PC-3 (cell line): ENCODE data around the gene MAB21L4. TPM values are rescaled to one million over a fixed set of nuclear protein-coding genes. Genes with fewer than 3 reads are reported as not detected.

Experiments used
- ATAC-seq: fragments of 200-7000 bp; cut with Tn5 transposase; 2 replicates; pipeline ENCODE4 v1.9.1; 2020; ENCODE audit warnings: mild to moderate bottlenecking, moderate library complexity
- BruUV-seq: library from RNA; stranded (reverse); fragments of 400-500 nt; replicated peaks from 2 replicates; lab custom pipeline; 2021; lab: Mats Ljungman, UMichigan
- CTCF ChIA-PET: fragments of 300-600 bp; sonication (Branson Sonifier 250); formaldehyde crosslinking; loops from one replicate; lab custom pipeline; 2022; ENCODE audit warnings: antibody characterized with exemption; lab: Charles Lee
- POLR2A ChIA-PET: fragments of 300-600 bp; sonication (Branson Sonifier 250); formaldehyde crosslinking; loops from one replicate; lab custom pipeline; 2022; ENCODE audit warnings: antibody characterized with exemption; ENCODE audit not compliant: unreplicated experiment; lab: Charles Lee
- DNase-seq: peaks from one replicate; pipeline ENCODE4 v3.0.0-alpha.2; 2015
- H2AFZ ChIP-seq: fragments of 300-600 bp; sonication (generic); 2 replicates; pipeline ENCODE4 v1.6.0; 2016; ENCODE audit warnings: antibody characterized with exemption, low read length
- H3F3A ChIP-seq: fragments of 300-600 bp; sonication (generic); one replicate; pipeline ENCODE4 v1.6.0; 2017; ENCODE audit warnings: antibody characterized with exemption, low read length, control low read depth, mild to moderate bottlenecking; ENCODE audit not compliant: unreplicated experiment
- H3K27ac ChIP-seq: fragments of 300-600 bp; sonication (generic); 2 replicates; pipeline ENCODE4 v1.5.1; 2016; ENCODE audit warnings: mild to moderate bottlenecking, low read length
- H3K27me3 ChIP-seq: fragments of 300-600 bp; sonication (generic); 2 replicates; pipeline ENCODE4 v1.6.1; 2016; ENCODE audit warnings: low read length, mixed read lengths
- H3K36me3 ChIP-seq: fragments of 300-600 bp; sonication (generic); 2 replicates; pipeline ENCODE4 v1.6.1; 2016; ENCODE audit warnings: low read depth, mixed run types, low read length, mixed read lengths
- H3K4me1 ChIP-seq: fragments of 300-600 bp; sonication (generic); 2 replicates; pipeline ENCODE4 v1.5.1; 2016; ENCODE audit warnings: low read length; ENCODE audit not compliant: insufficient read depth
- H3K4me2 ChIP-seq: fragments of 300-600 bp; sonication (generic); 2 replicates; pipeline ENCODE4 v1.6.0; 2016; ENCODE audit warnings: low read length
- H3K4me3 ChIP-seq: fragments of 300-600 bp; sonication (generic); 2 replicates; pipeline ENCODE4 v1.5.1; 2016; ENCODE audit warnings: mild to moderate bottlenecking, low read length, mixed read lengths
- H3K79me2 ChIP-seq: fragments of 300-600 bp; sonication (generic); 2 replicates; pipeline ENCODE4 v1.6.1; 2017; ENCODE audit warnings: low read length, mixed read lengths
- H3K9ac ChIP-seq: fragments of 300-600 bp; sonication (generic); 2 replicates; pipeline ENCODE4 v1.6.0; 2016; ENCODE audit warnings: mild to moderate bottlenecking, low read length
- H3K9me2 ChIP-seq: fragments of 300-600 bp; sonication (generic); replicated peaks from 2 replicates; pipeline ENCODE4 v1.6.1; 2016; ENCODE audit warnings: mixed run types, low read length, mixed read lengths
- H3K9me3 ChIP-seq: fragments of 300-600 bp; sonication (generic); 2 replicates; pipeline ENCODE4 v1.6.1; 2016; ENCODE audit warnings: low read length, mixed read lengths
- H4K20me1 ChIP-seq: fragments of 300-600 bp; sonication (generic); 2 replicates; pipeline ENCODE4 v1.6.1; 2016; ENCODE audit warnings: low read length, mixed read lengths
- CTCF ChIP-seq: fragments of 300-600 bp; sonication (generic); conservative IDR thresholded peaks from 2 replicates; pipeline ENCODE4 v1.5.1; 2017; ENCODE audit warnings: antibody characterized with exemption, low read depth, mild to moderate bottlenecking, low read length
- EZH2 ChIP-seq: fragments of 300-600 bp; sonication (generic); IDR thresholded peaks from one replicate; pipeline ENCODE4 v1.6.1; 2017; ENCODE audit warnings: antibody characterized with exemption, mild to moderate bottlenecking, low read length; ENCODE audit not compliant: unreplicated experiment
- EZH2phosphoT487 ChIP-seq: fragments of 300-600 bp; sonication (generic); IDR thresholded peaks from 2 replicates; pipeline ENCODE4 v1.6.1; 2018; ENCODE audit warnings: mild to moderate bottlenecking, antibody characterized with exemption, low read length, borderline replicate concordance
- intact Hi-C: fragments of 100-400 bp; cut with micrococcal nuclease; formaldehyde crosslinking; loops from 2 replicates; pipeline ENCODE4 v1.9.0; 2023
- total RNA-seq: library from RNA; depleted of rRNA; stranded (reverse); fragments of >200 nt; gene quantifications from 2 replicates; pipeline ENCODE4 v1.2.3, GENCODE V29; 2014

The MAB21L4 gene
- total RNA-seq, 1 experiment from 2014 or later: 1.0 TPM

GRCh38 chr2:240851078-240851991, 44.6 kb downstream of the MAB21L4 start:
- ATAC-seq: peak; percentile 99
- H3K27me3 ChIP-seq: no peaks in the 10 kb centered on the region
- TF ChIP-seq CTCF (peak; percentile 89), EZH2 (no peak)
- no peak overlapping the region for H3K9ac ChIP-seq
- H4K20me1 ChIP-seq: no peaks in the 10 kb centered on the region
- no peaks in the 10 kb centered on the region for H3K79me2 ChIP-seq
- DNase-seq: peak; percentile 83
- H3K4me2 ChIP-seq: no peak overlapping the region
- H3K36me3 ChIP-seq: no peaks in the 10 kb centered on the region
- H3K9me3 ChIP-seq: no peaks in the 10 kb centered on the region; the same call in 1 of the 2 replicates
- H3K4me1 ChIP-seq: no peaks in the 10 kb centered on the region
- H3F3A ChIP-seq: no peaks in the 10 kb centered on the region
- ChIA-PET POLR2A (no interaction called here), CTCF (interaction anchor here (0.7 kb wide), 1 partner anchor 11 kb away, joined by 4 read pairs; no protein-coding TSS in a partner anchor)
- no peak overlapping the region for H3K27ac ChIP-seq
- no peak overlapping the region for H2AFZ ChIP-seq
- BruUV-seq: no TSS peak
- no peak overlapping the region for H3K4me3 ChIP-seq
- H3K9me2 ChIP-seq: no peaks in the 10 kb centered on the region
- intact Hi-C loops: loop anchor here (5.0 kb wide), 1 partner anchor 371 kb away; no protein-coding TSS in a partner anchor

GRCh38 chr2:240850756-240851077, 45.2 kb downstream of the MAB21L4 start:
- no peak overlapping the region for H3K4me3 ChIP-seq
- no peaks in the 10 kb centered on the region for H3F3A ChIP-seq
- no peaks in the 10 kb centered on the region for H3K79me2 ChIP-seq
- CTCF ChIA-PET: interaction anchor here (0.7 kb wide), 1 partner anchor 10 kb away, joined by 4 read pairs; no protein-coding TSS in a partner anchor
- H2AFZ ChIP-seq: no peak overlapping the region
- H3K9ac ChIP-seq: no peak overlapping the region
- no peaks in the 10 kb centered on the region for H3K27me3 ChIP-seq
- POLR2A ChIA-PET: no interaction called here
- H3K36me3 ChIP-seq: no peaks in the 10 kb centered on the region
- no peak for ATAC-seq
- H3K4me1 ChIP-seq: no peaks in the 10 kb centered on the region
- BruUV-seq: no TSS peak
- H4K20me1 ChIP-seq: no peaks in the 10 kb centered on the region
- H3K27ac ChIP-seq: no peak overlapping the region
- intact Hi-C loops: loop anchor here (5.0 kb wide), 1 partner anchor 372 kb away; no protein-coding TSS in a partner anchor
- no peaks in the 10 kb centered on the region; the same call in 1 of the 2 replicates for H3K9me3 ChIP-seq
- no peak for TF ChIP-seq CTCF
- no peak for TF ChIP-seq EZH2
- TF ChIP-seq EZH2phosphoT487: no peak
- no peaks in the 10 kb centered on the region for H3K9me2 ChIP-seq
- no peak overlapping the region for H3K4me2 ChIP-seq
- DNase-seq: no peak
